H9 (cell line): ENCODE measurements around the gene SLC2A10. TPM values are rescaled to one million over a fixed set of nuclear protein-coding genes. Genes with fewer than 3 reads are reported as not detected.

Source experiments
- DNase-seq: peaks from one replicate; pipeline ENCODE4 v3.0.0-alpha.2; 2017
- H2AFZ ChIP-seq: one replicate; pipeline ENCODE4 v1.6.1; 2013; ENCODE audit warnings: mild to moderate bottlenecking, low read length, control low read depth, moderate library complexity
- H2AK5ac ChIP-seq: 2 replicates; pipeline ENCODE4 v1.6.1; 2013; ENCODE audit warnings: low read length, control low read depth, mixed read lengths; ENCODE audit not compliant: insufficient read length
- H2BK120ac ChIP-seq: one replicate; pipeline ENCODE4 v1.6.1; 2013; ENCODE audit warnings: low read depth, mild to moderate bottlenecking, low read length, control low read depth, inconsistent platforms; ENCODE audit not compliant: poor library complexity, severe bottlenecking
- H2BK12ac ChIP-seq: 2 replicates; pipeline ENCODE4 v1.6.1; 2013; ENCODE audit warnings: low read length, control low read depth, mixed read lengths, low read depth; ENCODE audit not compliant: insufficient read length
- H2BK15ac ChIP-seq: 2 replicates; pipeline ENCODE4 v1.6.1; 2013; ENCODE audit warnings: low read depth, low read length, control low read depth
- H2BK20ac ChIP-seq: one replicate; pipeline ENCODE4 v1.6.1; 2013; ENCODE audit warnings: low read depth, mild to moderate bottlenecking, low read length, control low read depth, inconsistent platforms; ENCODE audit not compliant: poor library complexity, severe bottlenecking
- H2BK5ac ChIP-seq: 2 replicates; pipeline ENCODE4 v1.6.1; 2013; ENCODE audit warnings: low read length, control low read depth, mixed read lengths; ENCODE audit not compliant: insufficient read length
- H3K14ac ChIP-seq: 2 replicates; pipeline ENCODE4 v1.6.1; 2013; ENCODE audit warnings: low read length, control low read depth; ENCODE audit not compliant: insufficient read depth
- H3K18ac ChIP-seq: 2 replicates; pipeline ENCODE4 v1.6.1; 2013; ENCODE audit warnings: low read depth, mild to moderate bottlenecking, mixed read lengths, low read length, control low read depth; ENCODE audit not compliant: insufficient read length
- H3K23ac ChIP-seq: 2 replicates; pipeline ENCODE4 v1.6.1; 2013; ENCODE audit warnings: low read length, control low read depth, mixed read lengths, low read depth; ENCODE audit not compliant: insufficient read length
- H3K23me2 ChIP-seq: 2 replicates; pipeline ENCODE4 v1.6.1; 2013; ENCODE audit warnings: low read depth, mild to moderate bottlenecking, mixed read lengths, low read length, control low read depth; ENCODE audit not compliant: insufficient read length, poor library complexity, severe bottlenecking
- H3K27ac ChIP-seq: 2 replicates; pipeline ENCODE4 v1.5.1; 2013; ENCODE audit warnings: low read length, control low read depth, mixed read lengths, low read depth; ENCODE audit not compliant: insufficient read length
- H3K27me3 ChIP-seq: 2 replicates; pipeline ENCODE4 v1.6.1; 2013; ENCODE audit warnings: low read length, control low read depth, inconsistent platforms; ENCODE audit not compliant: insufficient read depth
- H3K4ac ChIP-seq: 2 replicates; pipeline ENCODE4 v1.6.1; 2013; ENCODE audit warnings: low read depth, mild to moderate bottlenecking, control low read depth, inconsistent platforms, low read length, moderate library complexity
- H3K4me1 ChIP-seq: 2 replicates; pipeline ENCODE4 v1.6.1; 2013; ENCODE audit warnings: low read length, control low read depth, inconsistent platforms; ENCODE audit not compliant: insufficient read depth
- H3K4me2 ChIP-seq: 2 replicates; pipeline ENCODE4 v1.6.1; 2013; ENCODE audit warnings: low read length, control low read depth, mixed read lengths; ENCODE audit not compliant: insufficient read length, insufficient read depth
- H3K56ac ChIP-seq: 2 replicates; pipeline ENCODE4 v1.6.1; 2013; ENCODE audit warnings: low read depth, mild to moderate bottlenecking, mixed read lengths, low read length, control low read depth; ENCODE audit not compliant: insufficient read length
- H3K79me1 ChIP-seq: 2 replicates; pipeline ENCODE4 v1.6.1; 2013; ENCODE audit warnings: low read depth, mild to moderate bottlenecking, moderate library complexity, low read length, control low read depth, inconsistent platforms; ENCODE audit not compliant: insufficient read depth, poor library complexity, severe bottlenecking
- H3K79me2 ChIP-seq: 2 replicates; pipeline ENCODE4 v1.6.1; 2013; ENCODE audit warnings: low read length, control low read depth, inconsistent platforms; ENCODE audit not compliant: insufficient read depth
- H3K9ac ChIP-seq: 2 replicates; pipeline ENCODE4 v1.6.1; 2013; ENCODE audit warnings: low read length, control low read depth, mixed read lengths; ENCODE audit not compliant: insufficient read length; ENCODE audit errors: extremely low read depth
- H3K9me3 ChIP-seq: one replicate; pipeline ENCODE4 v1.6.1; 2013; ENCODE audit warnings: low read depth, low read length, inconsistent platforms; ENCODE audit not compliant: control insufficient read depth
- H3T11ph ChIP-seq: one replicate; pipeline ENCODE4 v1.6.1; 2013; ENCODE audit warnings: mild to moderate bottlenecking, low read length, control low read depth, inconsistent platforms
- H4K20me1 ChIP-seq: one replicate; pipeline ENCODE4 v1.6.1; 2013; ENCODE audit not compliant: control insufficient read depth, insufficient read length, insufficient read depth
- H4K5ac ChIP-seq: 2 replicates; pipeline ENCODE4 v1.6.1; 2013; ENCODE audit warnings: low read depth, mild to moderate bottlenecking, mixed read lengths, low read length, control low read depth; ENCODE audit not compliant: insufficient read length
- H4K8ac ChIP-seq: replicated peaks from 2 replicates; pipeline ENCODE4 v1.6.1; 2013; ENCODE audit warnings: low read length, control low read depth, mixed read lengths, low read depth; ENCODE audit not compliant: insufficient read length
- H4K91ac ChIP-seq: 2 replicates; pipeline ENCODE4 v1.6.1; 2013; ENCODE audit warnings: low read depth, mild to moderate bottlenecking, moderate library complexity, mixed read lengths, low read length, control low read depth; ENCODE audit not compliant: insufficient read length
- H3K27ac Mint-ChIP-seq, 3 experiments: 2 replicates in 2 of 3; 3 replicates in 1 of 3; pipeline ENCODE4 v1.8.0; 2020 to 2021; ENCODE audit warnings: mixed read lengths in 3 of 3, mild to moderate bottlenecking in 1 of 3, moderate library complexity in 1 of 3
- H3K27me3 Mint-ChIP-seq: 2 replicates; pipeline ENCODE4 v1.8.0; 2021; ENCODE audit warnings: low read depth, mild to moderate bottlenecking, moderate library complexity, mixed read lengths
- H3K36me3 Mint-ChIP-seq, 3 experiments: 2 replicates in 2 of 3; 3 replicates in 1 of 3; pipeline ENCODE4 v1.8.0; 2020 to 2021; ENCODE audit warnings: low read depth in 3 of 3, mixed read lengths in 3 of 3; ENCODE audit not compliant: insufficient read depth in 1 of 3
- H3K4me1 Mint-ChIP-seq, 2 experiments: 2 replicates each; pipeline ENCODE4 v1.8.0; 2020; ENCODE audit warnings: mixed read lengths in 2 of 2
- H3K4me3 Mint-ChIP-seq, 2 experiments: 2 replicates in 1 of 2; 3 replicates in 1 of 2; pipeline ENCODE4 v1.8.0; 2020 to 2021; ENCODE audit warnings: mild to moderate bottlenecking in 2 of 2, mixed read lengths in 2 of 2, moderate library complexity in 1 of 2
- H3K9me3 Mint-ChIP-seq, 2 experiments: 2 replicates in 1 of 2; 3 replicates in 1 of 2; pipeline ENCODE4 v1.8.0; 2020; ENCODE audit warnings: mild to moderate bottlenecking in 2 of 2, mixed read lengths in 2 of 2, moderate library complexity in 1 of 2
- WGBS: extraction: QIAGEN DNeasy Blood & Tissue Kit; methylation state at CpG from one replicate; pipeline ENCODE4 v1.1.7; 2013; ENCODE audit warnings: missing lambda C conversion rate, low lambda C conversion rate, mixed read lengths; ENCODE audit not compliant: insufficient read length; ENCODE audit errors: extremely low coverage; 5-methylcytosine and 5-hydroxymethylcytosine counted together
- total RNA-seq: library from RNA; stranded (reverse); gene quantifications from 2 replicates; pipeline ENCODE4 v1.2.1, GENCODE V29; 2021
- TF ChIP-seq, protein P1 (sequence below): fragments of 200-600 bp; sonication (generic); conservative IDR thresholded peaks from 3 replicates; pipeline ENCODE4 v1.8.0; 2021; ENCODE audit warnings: antibody characterized with exemption, mild to moderate bottlenecking

The SLC2A10 gene
- total RNA-seq, 1 experiment from 2014 or later: 8.2 TPM

DNA sequence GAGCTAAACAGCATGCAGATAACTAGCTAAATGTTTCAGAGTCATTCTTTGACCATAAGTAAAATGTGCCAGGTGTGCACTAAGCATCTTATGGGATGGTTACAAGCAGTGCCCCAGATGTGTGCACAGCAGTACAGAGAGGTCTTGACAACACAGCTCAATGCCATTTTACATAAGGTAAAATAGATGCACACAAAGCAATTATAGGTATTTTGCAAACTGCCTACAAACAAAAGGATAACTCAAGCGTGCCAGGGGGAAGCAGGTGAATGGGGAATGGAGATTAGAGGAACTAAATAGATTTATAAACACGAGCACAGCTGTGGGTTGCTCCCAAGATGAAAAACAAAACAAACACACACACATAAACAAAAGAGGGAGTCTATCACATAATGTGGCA, 64.8 kb downstream of the SLC2A10 start:
- Histone ChIP-seq H2BK15ac (no peak overlapping the region), H3K56ac (no peak overlapping the region), H2BK12ac (no peak overlapping the region), H3K23ac (no peak overlapping the region), H4K8ac (no peak overlapping the region), H2AFZ (no peak overlapping the region), H3T11ph (no peak overlapping the region), H3K14ac (no peak overlapping the region), H2AK5ac (no peak overlapping the region), H3K4me1 (no peaks in the 10 kb centered on the region), H4K5ac (no peak overlapping the region), H3K23me2 (no peaks in the 10 kb centered on the region), H3K27me3 (no peaks in the 10 kb centered on the region), H4K20me1 (no peaks in the 10 kb centered on the region), H2BK120ac (no peak overlapping the region), H3K9ac (no peak overlapping the region), H2BK5ac (no peak overlapping the region), H3K27ac (no peak overlapping the region), H3K79me1 (no peaks in the 10 kb centered on the region), H3K79me2 (no peaks in the 10 kb centered on the region), H3K9me3 (no peaks in the 10 kb centered on the region), H4K91ac (no peak overlapping the region), H3K4ac (no peak overlapping the region), H3K4me2 (no peak overlapping the region), H2BK20ac (no peak overlapping the region), H3K18ac (no peak overlapping the region)
- Mint-ChIP-seq H3K36me3 (no peaks in the 10 kb centered on the region; a peak in 2 of 7 replicates), H3K4me1 (peaks cover 10 to 12% of the 10 kb centered on the region in 2 experiments), H3K27me3 (peaks cover 1% of the 10 kb centered on the region; the same call in 1 of the 2 replicates), H3K4me3 (no peak overlapping the region), H3K27ac (no peak overlapping the region), H3K9me3 (no peaks in the 10 kb centered on the region)
- no peak for DNase-seq
- TF ChIP-seq, protein P1, sequence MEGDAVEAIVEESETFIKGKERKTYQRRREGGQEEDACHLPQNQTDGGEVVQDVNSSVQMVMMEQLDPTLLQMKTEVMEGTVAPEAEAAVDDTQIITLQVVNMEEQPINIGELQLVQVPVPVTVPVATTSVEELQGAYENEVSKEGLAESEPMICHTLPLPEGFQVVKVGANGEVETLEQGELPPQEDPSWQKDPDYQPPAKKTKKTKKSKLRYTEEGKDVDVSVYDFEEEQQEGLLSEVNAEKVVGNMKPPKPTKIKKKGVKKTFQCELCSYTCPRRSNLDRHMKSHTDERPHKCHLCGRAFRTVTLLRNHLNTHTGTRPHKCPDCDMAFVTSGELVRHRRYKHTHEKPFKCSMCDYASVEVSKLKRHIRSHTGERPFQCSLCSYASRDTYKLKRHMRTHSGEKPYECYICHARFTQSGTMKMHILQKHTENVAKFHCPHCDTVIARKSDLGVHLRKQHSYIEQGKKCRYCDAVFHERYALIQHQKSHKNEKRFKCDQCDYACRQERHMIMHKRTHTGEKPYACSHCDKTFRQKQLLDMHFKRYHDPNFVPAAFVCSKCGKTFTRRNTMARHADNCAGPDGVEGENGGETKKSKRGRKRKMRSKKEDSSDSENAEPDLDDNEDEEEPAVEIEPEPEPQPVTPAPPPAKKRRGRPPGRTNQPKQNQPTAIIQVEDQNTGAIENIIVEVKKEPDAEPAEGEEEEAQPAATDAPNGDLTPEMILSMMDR: no peak
- WGBS: no CpG with 5 or more reads among the region's 2 CpGs
